Activated CD4-positive, alpha-beta T cell treated with anti-CD3 and anti-CD28 coated beads, Interleukin-2, amount 50 U/mL, for 48 hours (primary cell): ENCODE data around the gene VPS4A.
"Not testable (repeated sequence)": the region's sequence is repeated elsewhere in the genome, so short reads cannot be mapped to it uniquely, and the experiment has no call there.

Source experiments
- DNase-seq, 2 experiments: peaks; one replicate each; pipeline ENCODE4 v3.0.0-alpha.2; 2020

VPS4A gene

GRCh38 chr16:69328854-69329316 lies 17.7 kb downstream of the VPS4A start:
- DNase-seq = peak in 1 of 2 experiments; percentile 25

GRCh38 chr16:69329369-69330285 lies 18.5 kb downstream of the VPS4A start:
- DNase-seq = peak; percentile 46 to 52

- peak; percentile 86 to 91 for DNase-seq
Measured at GRCh38 chr16:69330286-69331109, 19.3 kb downstream of the VPS4A start, which contains the start of gene PDF. TSS of gene PDF (minus strand) at chr16:69330588. CDS start at chr16:69330570, 18 bp downstream.

GRCh38 chr16:69334696-69335095 lies 23.5 kb downstream of the VPS4A start:
- DNase-seq = no peak

- no peak for DNase-seq
Measured at GRCh38 chr16:69338557-69339288, 27.6 kb downstream of the VPS4A start.

GRCh38 chr16:69339289-69340094 lies 28.3 kb downstream of the VPS4A start, which contains the start of the genes COG8 and NIP7:
TSS of gene COG8 (minus strand) at chr16:69339564. CDS start at chr16:69339552, 12 bp downstream.
TSS of gene NIP7 (plus strand) at chr16:69339772. CDS start at chr16:69339830, 58 bp downstream.
- peak; percentile 92 to 95 for DNase-seq

- DNase-seq = peak; percentile 36 to 53
Measured at GRCh38 chr16:69340095-69340644, 29.0 kb downstream of the VPS4A start.

- no peak for DNase-seq
Measured at GRCh38 chr16:69344171-69344570, 33.0 kb downstream of the VPS4A start.

GRCh38 chr16:69345923-69346322 lies 34.8 kb downstream of the VPS4A start:
- no peak for DNase-seq

GRCh38 chr16:69346683-69347082 lies 35.5 kb downstream of the VPS4A start:
- DNase-seq = no peak

GRCh38 chr16:69348222-69348621 lies 37.1 kb downstream of the VPS4A start:
- no peak for DNase-seq

- no peak for DNase-seq
Measured at GRCh38 chr16:69349536-69349935, 38.4 kb downstream of the VPS4A start.

GRCh38 chr16:69350536-69351133 lies 39.5 kb downstream of the VPS4A start:
- DNase-seq = no peak

GRCh38 chr16:69351309-69352027 lies 40.3 kb downstream of the VPS4A start, which contains the start of gene TMED6:
TSS of gene TMED6 (minus strand) at chr16:69351786. CDS start at chr16:69351753, 33 bp downstream.
- DNase-seq = no peak

- not testable (repeated sequence) for DNase-seq
Measured at GRCh38 chr16:69360070-69360469, 48.9 kb downstream of the VPS4A start.

GRCh38 chr16:69363281-69363717 lies 52.1 kb downstream of the VPS4A start:
- DNase-seq = no peak

GRCh38 chr16:69364088-69364487 lies 52.9 kb downstream of the VPS4A start:
- no peak for DNase-seq

- DNase-seq = no peak
Measured at GRCh38 chr16:69365901-69366300, 54.8 kb downstream of the VPS4A start.

- peak; percentile 27 to 56 for DNase-seq
Measured at GRCh38 chr16:69366431-69366830, 55.3 kb downstream of the VPS4A start.

- no peak for DNase-seq
Measured at GRCh38 chr16:69367980-69368379, 56.8 kb downstream of the VPS4A start.
